ENCODE data around the gene TMEM107.
A peak's percentile ranks its signal among the peaks of the same experiment; 100 is the strongest.

The TMEM107 gene

DNA sequence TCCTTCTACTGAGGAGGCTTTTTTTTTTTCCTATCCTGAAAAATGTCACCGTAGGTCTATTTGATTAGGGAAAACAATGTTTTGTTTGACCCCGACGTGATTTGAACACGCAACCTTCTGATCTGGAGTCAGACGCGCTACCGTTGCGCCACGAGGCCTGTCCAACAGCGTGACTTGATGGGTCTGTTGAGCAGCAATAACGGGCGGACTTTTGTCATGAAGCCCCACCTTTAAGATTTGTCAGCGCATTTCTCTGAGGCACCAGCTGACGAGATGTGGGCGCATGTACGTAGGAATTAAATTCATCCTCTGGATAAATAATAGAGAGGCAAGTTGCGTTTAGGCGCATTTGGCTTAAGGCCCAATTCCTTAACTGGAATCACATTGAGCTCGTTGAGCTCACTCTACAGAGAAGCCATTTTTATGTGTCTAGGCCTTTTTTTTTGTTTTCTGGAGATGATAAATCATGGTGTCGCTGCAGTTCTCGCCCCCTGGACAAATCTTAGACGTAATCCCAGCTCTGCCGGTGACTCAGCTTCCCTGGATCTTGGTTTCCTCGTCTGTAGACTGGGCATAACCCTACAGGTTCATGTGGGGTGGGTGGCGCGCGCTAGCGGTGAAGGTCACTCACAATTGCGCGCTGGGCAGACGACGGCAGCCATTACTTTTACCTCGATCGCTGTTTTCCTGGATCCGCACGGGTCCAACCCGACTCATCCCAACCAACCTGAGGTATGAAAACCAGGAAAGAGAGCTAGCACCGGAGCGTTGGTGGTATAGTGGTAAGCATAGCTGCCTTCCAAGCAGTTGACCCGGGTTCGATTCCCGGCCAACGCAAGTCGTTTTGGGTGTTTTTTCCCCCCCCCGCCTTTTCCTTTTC lies 44.8 kb upstream of the TMEM107 start (continued):
- TF ChIP-seq, protein P1, sequence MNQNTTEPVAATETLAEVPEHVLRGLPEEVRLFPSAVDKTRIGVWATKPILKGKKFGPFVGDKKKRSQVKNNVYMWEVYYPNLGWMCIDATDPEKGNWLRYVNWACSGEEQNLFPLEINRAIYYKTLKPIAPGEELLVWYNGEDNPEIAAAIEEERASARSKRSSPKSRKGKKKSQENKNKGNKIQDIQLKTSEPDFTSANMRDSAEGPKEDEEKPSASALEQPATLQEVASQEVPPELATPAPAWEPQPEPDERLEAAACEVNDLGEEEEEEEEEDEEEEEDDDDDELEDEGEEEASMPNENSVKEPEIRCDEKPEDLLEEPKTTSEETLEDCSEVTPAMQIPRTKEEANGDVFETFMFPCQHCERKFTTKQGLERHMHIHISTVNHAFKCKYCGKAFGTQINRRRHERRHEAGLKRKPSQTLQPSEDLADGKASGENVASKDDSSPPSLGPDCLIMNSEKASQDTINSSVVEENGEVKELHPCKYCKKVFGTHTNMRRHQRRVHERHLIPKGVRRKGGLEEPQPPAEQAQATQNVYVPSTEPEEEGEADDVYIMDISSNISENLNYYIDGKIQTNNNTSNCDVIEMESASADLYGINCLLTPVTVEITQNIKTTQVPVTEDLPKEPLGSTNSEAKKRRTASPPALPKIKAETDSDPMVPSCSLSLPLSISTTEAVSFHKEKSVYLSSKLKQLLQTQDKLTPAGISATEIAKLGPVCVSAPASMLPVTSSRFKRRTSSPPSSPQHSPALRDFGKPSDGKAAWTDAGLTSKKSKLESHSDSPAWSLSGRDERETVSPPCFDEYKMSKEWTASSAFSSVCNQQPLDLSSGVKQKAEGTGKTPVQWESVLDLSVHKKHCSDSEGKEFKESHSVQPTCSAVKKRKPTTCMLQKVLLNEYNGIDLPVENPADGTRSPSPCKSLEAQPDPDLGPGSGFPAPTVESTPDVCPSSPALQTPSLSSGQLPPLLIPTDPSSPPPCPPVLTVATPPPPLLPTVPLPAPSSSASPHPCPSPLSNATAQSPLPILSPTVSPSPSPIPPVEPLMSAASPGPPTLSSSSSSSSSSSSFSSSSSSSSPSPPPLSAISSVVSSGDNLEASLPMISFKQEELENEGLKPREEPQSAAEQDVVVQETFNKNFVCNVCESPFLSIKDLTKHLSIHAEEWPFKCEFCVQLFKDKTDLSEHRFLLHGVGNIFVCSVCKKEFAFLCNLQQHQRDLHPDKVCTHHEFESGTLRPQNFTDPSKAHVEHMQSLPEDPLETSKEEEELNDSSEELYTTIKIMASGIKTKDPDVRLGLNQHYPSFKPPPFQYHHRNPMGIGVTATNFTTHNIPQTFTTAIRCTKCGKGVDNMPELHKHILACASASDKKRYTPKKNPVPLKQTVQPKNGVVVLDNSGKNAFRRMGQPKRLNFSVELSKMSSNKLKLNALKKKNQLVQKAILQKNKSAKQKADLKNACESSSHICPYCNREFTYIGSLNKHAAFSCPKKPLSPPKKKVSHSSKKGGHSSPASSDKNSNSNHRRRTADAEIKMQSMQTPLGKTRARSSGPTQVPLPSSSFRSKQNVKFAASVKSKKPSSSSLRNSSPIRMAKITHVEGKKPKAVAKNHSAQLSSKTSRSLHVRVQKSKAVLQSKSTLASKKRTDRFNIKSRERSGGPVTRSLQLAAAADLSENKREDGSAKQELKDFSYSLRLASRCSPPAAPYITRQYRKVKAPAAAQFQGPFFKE (tag by site-specific recombination; IDR thresholded peaks at IDR 0.05; ENCODE audit: borderline replicate concordance) = no peak
- TF ChIP-seq, protein P2, sequence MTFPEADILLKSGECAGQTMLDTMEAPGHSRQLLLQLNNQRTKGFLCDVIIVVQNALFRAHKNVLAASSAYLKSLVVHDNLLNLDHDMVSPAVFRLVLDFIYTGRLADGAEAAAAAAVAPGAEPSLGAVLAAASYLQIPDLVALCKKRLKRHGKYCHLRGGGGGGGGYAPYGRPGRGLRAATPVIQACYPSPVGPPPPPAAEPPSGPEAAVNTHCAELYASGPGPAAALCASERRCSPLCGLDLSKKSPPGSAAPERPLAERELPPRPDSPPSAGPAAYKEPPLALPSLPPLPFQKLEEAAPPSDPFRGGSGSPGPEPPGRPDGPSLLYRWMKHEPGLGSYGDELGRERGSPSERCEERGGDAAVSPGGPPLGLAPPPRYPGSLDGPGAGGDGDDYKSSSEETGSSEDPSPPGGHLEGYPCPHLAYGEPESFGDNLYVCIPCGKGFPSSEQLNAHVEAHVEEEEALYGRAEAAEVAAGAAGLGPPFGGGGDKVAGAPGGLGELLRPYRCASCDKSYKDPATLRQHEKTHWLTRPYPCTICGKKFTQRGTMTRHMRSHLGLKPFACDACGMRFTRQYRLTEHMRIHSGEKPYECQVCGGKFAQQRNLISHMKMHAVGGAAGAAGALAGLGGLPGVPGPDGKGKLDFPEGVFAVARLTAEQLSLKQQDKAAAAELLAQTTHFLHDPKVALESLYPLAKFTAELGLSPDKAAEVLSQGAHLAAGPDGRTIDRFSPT (tag by site-specific recombination; IDR thresholded peaks at IDR 0.05) = no peak
- TF ChIP-seq ZNF626 (tag by site-specific recombination; IDR thresholded peaks at IDR 0.05) (no peak), ZNF692 (tag by site-specific recombination; IDR thresholded peaks at IDR 0.05) (peak; percentile 79), ZNF747 (tag by site-specific recombination; IDR thresholded peaks at IDR 0.05) (no peak), ZNF529 (tag by site-specific recombination; IDR thresholded peaks at IDR 0.05; ENCODE audit: insufficient replicate concordance) (no peak), ZNF302 (tag by site-specific recombination; IDR thresholded peaks at IDR 0.05; ENCODE audit: low read depth) (no peak), ZNF664 (tag by site-specific recombination; IDR thresholded peaks at IDR 0.05) (no peak), ZNF10 (tag by site-specific recombination; IDR thresholded peaks at IDR 0.05) (no peak), ZNF658 (tag by site-specific recombination; IDR thresholded peaks at IDR 0.05) (no peak), ZNF266 (tag by site-specific recombination; IDR thresholded peaks at IDR 0.05; ENCODE audit: low read depth) (no peak), KLF8 (tag by site-specific recombination; IDR thresholded peaks at IDR 0.05) (peak; percentile 95), ZNF350 (tag by site-specific recombination; IDR thresholded peaks at IDR 0.05) (no peak), ZNF280C (tag by site-specific recombination; IDR thresholded peaks at IDR 0.05) (no peak), MYNN (tag by site-specific recombination; IDR thresholded peaks at IDR 0.05; ENCODE audit: borderline replicate concordance) (peak; percentile 89), ZXDB (tag by site-specific recombination; IDR thresholded peaks at IDR 0.05) (peak; percentile 50; the same call in 1 of the 2 replicates), ZBTB7A (tag by site-specific recombination; IDR thresholded peaks at IDR 0.05; ENCODE audit: low read depth) (peak; percentile 85; the same call in 1 of the 2 replicates), ZNF274 (IDR thresholded peaks at IDR 0.05; ENCODE audit: low read length) (no peak), ZNF274 (tag by site-specific recombination; IDR thresholded peaks at IDR 0.05; ENCODE audit: borderline replicate concordance) (no peak), ZNF707 (tag by site-specific recombination; IDR thresholded peaks at IDR 0.05) (no peak), REPIN1 (tag by site-specific recombination; IDR thresholded peaks at IDR 0.05; ENCODE audit: low read depth) (no peak)
- TF ChIP-seq, protein P3, sequence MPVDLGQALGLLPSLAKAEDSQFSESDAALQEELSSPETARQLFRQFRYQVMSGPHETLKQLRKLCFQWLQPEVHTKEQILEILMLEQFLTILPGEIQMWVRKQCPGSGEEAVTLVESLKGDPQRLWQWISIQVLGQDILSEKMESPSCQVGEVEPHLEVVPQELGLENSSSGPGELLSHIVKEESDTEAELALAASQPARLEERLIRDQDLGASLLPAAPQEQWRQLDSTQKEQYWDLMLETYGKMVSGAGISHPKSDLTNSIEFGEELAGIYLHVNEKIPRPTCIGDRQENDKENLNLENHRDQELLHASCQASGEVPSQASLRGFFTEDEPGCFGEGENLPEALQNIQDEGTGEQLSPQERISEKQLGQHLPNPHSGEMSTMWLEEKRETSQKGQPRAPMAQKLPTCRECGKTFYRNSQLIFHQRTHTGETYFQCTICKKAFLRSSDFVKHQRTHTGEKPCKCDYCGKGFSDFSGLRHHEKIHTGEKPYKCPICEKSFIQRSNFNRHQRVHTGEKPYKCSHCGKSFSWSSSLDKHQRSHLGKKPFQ (tag by site-specific recombination; IDR thresholded peaks at IDR 0.05) = peak; percentile 10; the same call in 1 of the 2 replicates
- TF ChIP-seq, protein P4, sequence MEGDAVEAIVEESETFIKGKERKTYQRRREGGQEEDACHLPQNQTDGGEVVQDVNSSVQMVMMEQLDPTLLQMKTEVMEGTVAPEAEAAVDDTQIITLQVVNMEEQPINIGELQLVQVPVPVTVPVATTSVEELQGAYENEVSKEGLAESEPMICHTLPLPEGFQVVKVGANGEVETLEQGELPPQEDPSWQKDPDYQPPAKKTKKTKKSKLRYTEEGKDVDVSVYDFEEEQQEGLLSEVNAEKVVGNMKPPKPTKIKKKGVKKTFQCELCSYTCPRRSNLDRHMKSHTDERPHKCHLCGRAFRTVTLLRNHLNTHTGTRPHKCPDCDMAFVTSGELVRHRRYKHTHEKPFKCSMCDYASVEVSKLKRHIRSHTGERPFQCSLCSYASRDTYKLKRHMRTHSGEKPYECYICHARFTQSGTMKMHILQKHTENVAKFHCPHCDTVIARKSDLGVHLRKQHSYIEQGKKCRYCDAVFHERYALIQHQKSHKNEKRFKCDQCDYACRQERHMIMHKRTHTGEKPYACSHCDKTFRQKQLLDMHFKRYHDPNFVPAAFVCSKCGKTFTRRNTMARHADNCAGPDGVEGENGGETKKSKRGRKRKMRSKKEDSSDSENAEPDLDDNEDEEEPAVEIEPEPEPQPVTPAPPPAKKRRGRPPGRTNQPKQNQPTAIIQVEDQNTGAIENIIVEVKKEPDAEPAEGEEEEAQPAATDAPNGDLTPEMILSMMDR (tag by site-specific recombination; IDR thresholded peaks at IDR 0.05) = peak; percentile 79
